ENCODE measurements around the gene TSBP1.

TSBP1 gene

DNA sequence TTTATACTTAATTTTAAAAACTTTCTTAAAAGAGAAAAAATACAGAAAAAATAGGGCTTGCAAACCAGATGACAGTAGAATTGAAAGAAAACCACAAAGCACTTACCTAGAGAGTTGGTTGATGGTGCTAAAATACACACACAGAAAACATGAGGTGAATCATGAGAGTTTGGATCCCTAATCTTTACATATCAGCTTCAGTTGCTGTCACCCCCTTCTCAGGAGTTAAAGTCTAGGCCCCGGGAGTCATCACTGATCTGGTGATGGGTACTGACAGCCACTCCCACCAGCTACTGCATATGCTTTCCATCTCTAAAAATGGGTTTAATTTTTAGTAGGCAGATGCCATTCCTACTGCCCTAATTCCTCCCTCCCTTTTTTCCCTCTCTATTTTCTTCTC is 16.7 kb downstream of the TSBP1 start:
- DNase-seq (ENCODE audit: low read depth), result no peak
- no peak for TF ChIP-seq CTCF (IDR thresholded peaks at IDR 0.05; ENCODE audit: control insufficient read depth, insufficient read depth, low read depth, low read length, missing control alignments)
- H3K4me3 ChIP-seq (ENCODE audit: control insufficient read depth, low read depth, low read length), result no peak overlapping the region

GRCh38 chr6:32353348-32353747 is 18.4 kb downstream of the TSBP1 start:
- no peak for DNase-seq (ENCODE audit: low read depth)
- TF ChIP-seq CTCF (IDR thresholded peaks at IDR 0.05; ENCODE audit: control insufficient read depth, insufficient read depth, low read depth, low read length, missing control alignments), result no peak
- H3K4me3 ChIP-seq (ENCODE audit: control insufficient read depth, low read depth, low read length), result no peak overlapping the region

DNA sequence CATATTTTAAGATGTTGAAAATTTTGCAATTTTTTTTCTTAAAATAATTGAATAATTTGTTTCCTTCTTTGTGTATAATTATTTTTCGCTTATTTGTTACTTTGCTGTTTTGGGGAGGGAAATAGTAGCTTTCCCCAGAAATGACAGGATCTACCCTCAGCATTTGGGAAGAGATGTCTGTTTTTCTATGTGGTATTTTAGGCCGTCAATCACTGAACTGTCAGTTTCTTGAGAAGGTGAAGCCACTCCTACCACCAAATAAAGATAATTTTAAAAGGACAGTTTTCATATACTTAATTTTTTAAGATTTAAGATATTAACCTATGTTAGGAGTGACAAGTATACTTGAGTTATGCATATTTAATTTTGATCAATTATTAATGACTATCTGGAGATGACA is 31.5 kb downstream of the TSBP1 start:
- no peak for DNase-seq (ENCODE audit: low read depth)
- H3K4me3 ChIP-seq (ENCODE audit: control insufficient read depth, low read depth, low read length), result no peak overlapping the region
- no peak for TF ChIP-seq CTCF (IDR thresholded peaks at IDR 0.05; ENCODE audit: control insufficient read depth, insufficient read depth, low read depth, low read length, missing control alignments)

GRCh38 chr6:32337186-32337805 is 34.4 kb downstream of the TSBP1 start:
- DNase-seq (ENCODE audit: low read depth), result no peak
- H3K4me3 ChIP-seq (ENCODE audit: control insufficient read depth, low read depth, low read length), result no peak overlapping the region
- TF ChIP-seq CTCF (IDR thresholded peaks at IDR 0.05; ENCODE audit: control insufficient read depth, insufficient read depth, low read depth, low read length, missing control alignments), result no peak

DNA sequence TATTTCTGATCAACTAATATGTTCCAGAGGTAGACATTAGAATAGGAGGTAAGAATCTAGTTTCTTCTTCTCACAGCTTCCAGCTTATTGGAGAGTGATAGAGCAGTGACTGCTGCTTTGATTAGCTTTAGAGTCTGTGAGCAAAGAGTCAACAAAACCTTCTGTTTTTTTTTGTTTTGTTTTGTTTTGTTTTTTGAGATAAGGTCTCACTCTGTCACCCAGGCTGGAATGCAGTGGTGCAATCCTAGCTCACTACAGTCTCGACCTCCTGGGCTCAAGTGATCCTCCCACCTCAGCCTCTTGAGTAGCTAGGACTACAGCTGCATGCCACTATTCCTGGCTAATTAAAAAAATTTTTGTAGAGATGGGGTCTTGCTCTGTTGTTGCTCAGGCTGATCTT is 39.3 kb downstream of the TSBP1 start:
- no peak overlapping the region for H3K4me3 ChIP-seq (ENCODE audit: control insufficient read depth, low read depth, low read length)

GRCh38 chr6:32329141-32329540 is 42.6 kb downstream of the TSBP1 start:
- no peak for DNase-seq (ENCODE audit: low read depth)
- H3K4me3 ChIP-seq (ENCODE audit: control insufficient read depth, low read depth, low read length), result no peak overlapping the region
- TF ChIP-seq CTCF (IDR thresholded peaks at IDR 0.05; ENCODE audit: control insufficient read depth, insufficient read depth, low read depth, low read length, missing control alignments), result no peak

More for the DNA sequence above, 39.3 kb downstream of the TSBP1 start:
- TF ChIP-seq CTCF (IDR thresholded peaks at IDR 0.05; ENCODE audit: control insufficient read depth, insufficient read depth, low read depth, low read length, missing control alignments), result no peak
- no peak for DNase-seq (ENCODE audit: low read depth)

DNA sequence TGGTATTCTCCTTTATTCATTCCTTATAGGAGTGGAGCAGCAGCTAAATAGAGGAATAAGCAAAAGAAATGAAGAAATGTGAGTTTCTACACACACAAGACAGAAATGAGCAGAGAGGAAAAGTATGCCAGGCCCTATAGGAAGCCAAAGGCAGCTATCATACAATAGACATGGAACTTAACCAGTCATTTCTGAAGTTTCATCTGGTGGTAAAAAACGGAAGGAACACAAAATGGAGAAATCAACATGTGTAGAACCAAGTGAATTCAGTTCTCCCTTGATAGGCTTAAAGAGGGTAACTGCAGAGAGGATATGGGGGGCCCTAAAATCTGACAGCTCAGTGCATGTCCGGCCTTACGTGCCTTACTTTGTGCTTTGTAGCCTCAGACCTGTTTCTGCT is 44.6 kb downstream of the TSBP1 start:
- TF ChIP-seq CTCF (IDR thresholded peaks at IDR 0.05; ENCODE audit: control insufficient read depth, insufficient read depth, low read depth, low read length, missing control alignments), result no peak
- DNase-seq (ENCODE audit: low read depth), result no peak
- no peak overlapping the region for H3K4me3 ChIP-seq (ENCODE audit: control insufficient read depth, low read depth, low read length)
